HTERT RPE-1 (cell line): Measurements from ENCODE around the gene DDIT4.
"Not testable (repeated sequence)": the region's sequence is repeated elsewhere in the genome, so short reads cannot be mapped to it uniquely, and the experiment has no call there.

Source experiments
- in situ Hi-C: fragments of 300-500 bp; cut with MboI; formaldehyde crosslinking; loops from 4 replicates; pipeline ENCODE4 v1.14.3; 2020; ENCODE audit warnings: low sequenced_read_pairs

Gene DDIT4

DNA sequence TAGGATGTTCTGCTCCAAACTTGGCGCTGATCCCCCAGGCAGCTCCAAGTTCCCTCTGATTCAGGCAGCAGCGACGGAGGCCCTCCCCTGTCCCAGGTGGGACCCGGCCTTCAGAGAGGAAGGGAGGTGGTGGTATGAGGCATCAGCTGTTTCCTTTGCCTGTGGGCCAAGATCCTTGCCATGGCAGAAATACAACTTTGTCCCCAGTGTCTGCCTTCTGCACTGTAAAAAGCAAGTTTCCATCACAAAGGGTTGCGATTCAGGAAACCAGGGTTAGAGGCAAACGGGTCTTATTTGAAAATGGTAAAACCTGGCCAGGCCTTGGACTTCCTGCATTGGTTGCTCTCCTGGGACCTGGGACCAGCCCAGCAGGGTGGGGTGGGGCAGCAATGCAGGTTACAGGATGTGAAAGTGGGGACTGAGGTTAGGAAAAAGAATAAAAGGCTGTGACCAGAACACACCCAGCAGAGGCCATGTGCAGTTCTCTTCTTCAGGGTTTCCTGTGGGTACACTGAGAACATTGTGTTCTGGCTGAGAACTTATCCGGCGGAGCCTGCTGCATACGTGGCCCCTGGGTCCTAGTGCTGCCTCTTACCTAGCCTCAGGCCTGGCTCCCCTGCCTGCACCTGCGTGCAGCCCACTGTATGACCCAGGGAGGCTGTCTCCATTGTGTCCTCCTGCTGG lies 25.1 kb upstream of the DDIT4 start:
- in situ Hi-C loops = no loop called here

DNA sequence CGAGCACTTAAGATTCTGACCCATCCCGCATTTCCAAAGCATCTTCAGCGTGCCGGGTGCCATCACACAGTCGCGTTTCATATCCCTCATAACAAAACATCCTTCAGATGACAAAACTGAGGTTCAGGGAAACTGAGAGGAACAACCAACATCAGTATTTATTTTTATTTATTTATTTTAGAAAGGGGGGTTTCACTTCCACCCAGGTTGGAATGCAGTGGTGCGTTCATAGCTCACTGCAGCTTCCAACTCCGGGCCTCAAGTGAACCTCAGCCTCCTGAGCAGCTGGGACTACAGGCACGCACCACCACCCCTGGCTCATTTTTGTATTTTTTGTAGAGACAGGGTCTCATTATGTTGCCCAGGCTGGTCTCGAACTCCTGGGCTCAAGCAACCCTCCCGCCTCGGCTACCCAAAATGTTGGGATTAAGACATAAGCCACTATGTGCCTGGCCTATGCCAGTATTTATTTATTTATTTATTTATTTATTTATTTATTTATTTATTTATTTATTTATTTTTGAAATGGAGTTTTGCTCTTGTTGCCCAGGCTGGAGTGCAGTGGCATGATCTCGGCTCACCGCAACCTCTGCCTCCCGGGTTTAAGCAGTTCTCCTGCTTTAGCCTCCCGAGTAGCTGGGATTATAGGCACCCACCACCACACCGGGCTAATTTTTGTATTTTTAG lies 24.4 kb upstream of the DDIT4 start:
- in situ Hi-C loops = not testable (repeated sequence)

DNA sequence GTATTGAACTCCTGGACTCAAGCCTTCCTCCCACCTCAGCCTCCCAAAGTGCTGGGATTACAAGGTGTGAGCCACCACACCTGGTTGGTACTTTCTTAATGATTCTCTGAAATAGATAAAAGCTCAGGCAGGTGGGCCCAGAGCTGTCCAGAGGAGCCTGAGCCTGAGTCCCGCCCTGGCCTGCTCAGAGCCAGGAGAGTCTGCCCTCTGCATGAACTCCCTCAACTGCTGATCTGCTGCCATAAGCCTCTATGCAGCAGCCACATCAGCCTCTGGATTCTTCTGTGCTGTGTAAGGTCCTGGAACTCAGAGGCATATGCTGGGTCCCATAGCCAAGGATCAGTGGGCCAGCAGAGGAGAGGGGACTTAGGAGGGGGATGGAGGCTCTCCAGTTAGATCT lies 23.1 kb upstream of the DDIT4 start:
- in situ Hi-C loops = no loop called here

GRCh38 chr10:72251635-72252034 lies 22.1 kb upstream of the DDIT4 start:
- in situ Hi-C loops = no loop called here

DNA sequence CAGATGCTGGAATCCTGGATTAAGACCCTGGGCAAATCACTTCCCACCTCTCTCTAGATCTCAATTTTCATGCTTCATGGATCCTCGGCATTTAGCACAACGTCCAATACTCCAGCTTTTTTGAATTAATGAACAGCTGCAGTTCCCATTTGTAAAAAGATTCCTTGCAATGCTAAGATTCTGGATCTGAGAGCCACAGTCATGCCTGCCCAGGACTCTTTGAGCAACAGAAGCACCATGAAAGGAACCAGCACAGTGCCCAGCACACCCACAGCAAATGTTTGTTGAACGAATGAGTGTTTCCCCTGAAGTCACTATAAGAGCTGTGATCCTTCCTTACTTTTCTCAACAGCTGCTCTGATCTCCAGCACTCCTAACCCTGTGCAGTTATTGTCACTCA lies 20.8 kb upstream of the DDIT4 start:
- in situ Hi-C loops = no loop called here

DNA sequence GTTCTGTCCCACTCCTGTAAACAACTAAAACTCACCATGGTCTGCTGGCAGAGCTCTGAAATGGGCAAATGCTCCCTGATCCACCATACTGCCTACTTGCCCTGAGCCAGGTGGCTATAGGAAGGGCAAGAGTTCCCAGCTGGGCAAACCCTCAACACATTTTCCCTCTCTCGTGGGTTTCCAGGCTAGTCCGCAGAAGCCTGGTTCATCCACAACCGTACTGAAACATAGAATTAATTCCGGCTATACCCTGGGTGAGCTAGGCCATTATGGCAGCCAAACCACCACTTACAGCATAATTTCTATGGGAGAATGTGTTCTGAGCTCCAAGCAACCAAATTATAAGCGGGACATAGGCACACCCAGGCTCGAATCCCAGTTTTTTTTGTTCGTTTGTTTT lies 20.1 kb upstream of the DDIT4 start:
- in situ Hi-C loops = no loop called here

GRCh38 chr10:72254813-72255568 lies 18.7 kb upstream of the DDIT4 start:
- in situ Hi-C loops = no loop called here

GRCh38 chr10:72255977-72256729 lies 17.6 kb upstream of the DDIT4 start:
- in situ Hi-C loops = no loop called here

GRCh38 chr10:72257051-72257892 lies 16.5 kb upstream of the DDIT4 start:
- in situ Hi-C loops = no loop called here

- in situ Hi-C loops = no loop called here
Observed at GRCh38 chr10:72258617-72259016, 15.1 kb upstream of the DDIT4 start.

GRCh38 chr10:72259491-72260238 lies 14.1 kb upstream of the DDIT4 start:
- in situ Hi-C loops = no loop called here

GRCh38 chr10:72260239-72260975 lies 13.3 kb upstream of the DDIT4 start:
- in situ Hi-C loops = no loop called here

DNA sequence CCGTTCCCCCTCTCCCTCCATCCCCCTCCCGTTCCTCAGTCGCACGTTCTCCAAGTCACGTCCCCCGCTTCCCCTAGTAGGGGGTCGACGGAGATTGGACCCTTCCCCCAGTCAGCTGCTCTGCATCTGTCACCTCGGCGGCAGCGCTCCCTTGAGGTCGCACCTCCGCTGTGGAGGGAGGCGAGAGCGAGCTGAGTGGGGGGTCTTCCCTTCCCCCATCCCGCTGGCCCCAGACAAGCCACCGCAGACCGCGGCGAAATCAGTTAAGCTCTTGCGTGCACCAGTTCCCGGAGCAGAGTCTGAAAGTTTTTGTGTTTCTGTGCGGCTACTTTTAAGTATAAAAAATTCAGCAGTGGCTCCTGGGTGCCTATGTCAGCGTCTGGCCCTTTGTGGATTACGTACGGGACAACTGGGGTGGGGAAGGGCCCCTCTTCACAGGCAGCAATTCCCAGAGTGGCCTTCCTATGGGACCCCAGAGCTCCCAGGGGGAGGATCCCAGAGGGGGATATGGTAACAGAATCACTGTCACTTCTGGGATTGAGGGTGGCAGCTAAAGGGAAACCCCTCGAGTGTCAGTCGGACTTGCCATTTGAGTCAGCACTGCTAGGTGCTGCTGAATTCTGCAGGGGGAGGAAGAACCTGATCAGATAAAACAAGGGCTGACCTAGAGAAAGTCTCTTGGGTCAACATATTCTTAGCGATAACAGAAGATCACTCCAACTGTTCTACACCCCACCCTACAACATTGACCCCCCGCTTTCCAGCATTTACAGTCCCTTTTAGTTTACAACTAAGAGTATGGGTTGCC lies 12.5 kb upstream of the DDIT4 start:
- in situ Hi-C loops = no loop called here

DNA sequence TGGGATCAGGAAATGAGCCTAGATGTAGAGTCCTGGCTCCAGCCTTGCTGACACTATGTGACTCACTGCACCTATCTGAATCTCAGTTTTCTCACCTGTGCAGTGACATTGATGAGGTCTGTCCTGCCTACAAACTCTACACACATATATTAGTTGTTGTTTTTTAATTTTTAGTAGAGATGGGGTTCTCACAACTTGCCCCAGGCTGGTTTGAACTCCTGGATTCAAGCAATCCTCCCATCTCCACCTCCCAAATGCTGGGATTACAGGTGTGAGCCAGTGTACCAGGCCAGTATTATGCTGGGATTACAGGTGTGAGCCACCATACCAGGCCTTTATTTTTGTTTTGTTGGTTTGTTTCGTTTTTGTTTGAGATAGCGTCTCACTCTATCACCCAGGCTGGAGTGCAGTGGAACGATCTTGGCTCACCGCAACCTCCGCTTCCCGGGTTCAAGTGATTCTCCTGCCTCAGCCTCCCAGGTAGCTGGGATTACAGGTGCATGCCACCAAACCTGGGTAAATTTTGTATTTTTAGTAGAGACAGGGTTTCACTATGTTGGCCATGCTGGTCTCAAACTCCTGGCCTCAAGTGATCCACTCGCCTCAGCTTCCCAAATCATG lies 11.8 kb upstream of the DDIT4 start:
- in situ Hi-C loops = no loop called here

DNA sequence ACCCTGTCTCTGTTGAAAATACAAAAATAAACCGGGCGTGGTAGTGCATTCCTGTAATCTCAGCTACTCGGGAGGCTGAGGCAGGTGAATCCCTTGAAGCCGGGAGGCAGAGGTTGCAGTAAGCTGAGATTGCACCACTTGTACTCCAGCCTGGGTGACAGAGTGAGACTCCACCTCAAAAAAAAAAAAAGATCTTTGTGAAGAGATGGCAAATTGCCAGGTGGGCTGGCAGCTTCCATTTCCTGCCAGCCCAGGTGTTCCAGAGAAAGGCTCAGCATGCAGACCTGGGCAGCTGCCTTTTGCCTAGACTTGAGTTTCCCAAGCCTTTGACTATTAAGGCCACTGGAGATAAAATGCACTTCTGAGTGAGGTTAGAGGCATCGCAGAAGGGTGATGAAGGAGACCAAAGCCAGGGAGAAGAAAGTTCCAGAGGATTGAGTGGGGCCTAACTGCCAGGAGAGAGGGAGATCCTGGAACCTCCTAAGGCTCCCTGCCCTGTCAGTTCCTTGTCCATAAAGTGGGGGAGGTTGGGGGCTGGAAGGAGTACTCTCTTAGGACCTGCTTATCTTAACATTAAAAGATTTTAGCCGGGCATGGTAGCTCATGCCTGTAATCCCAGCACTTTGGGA lies 10.0 kb upstream of the DDIT4 start:
- in situ Hi-C loops = no loop called here

- in situ Hi-C loops = no loop called here
Observed at GRCh38 chr10:72264536-72264935, 9.2 kb upstream of the DDIT4 start.

- in situ Hi-C loops = no loop called here
Observed at GRCh38 chr10:72265508-72265907, 8.2 kb upstream of the DDIT4 start.
